ENCODE measurements around the gene ZNF543. TPM values are rescaled to one million over a fixed set of nuclear protein-coding genes. Genes with fewer than 3 reads are reported as not detected.

ZNF543 gene
- total and polyA plus RNA-seq, 2 of the 13 experiments (the other 11 are each of a cell fraction or from before 2014, with no cell fraction given): 2.1 to 8.9 TPM

- ChIA-PET POLR2A (no interaction called here), CTCF (ENCODE audit: low intra/inter-chr PET ratio, low total read pairs) (no interaction called here)
- BruUV-seq (replicated peaks): no TSS peak
- 93% methylated on average over 11 of the region's 11 CpGs for WGBS (ENCODE audit: low lambda C conversion rate)
- Histone ChIP-seq H3K9me3 (ENCODE audit: low read length) (no peaks in the 10 kb centered on the region), H4K20me1 (ENCODE audit: insufficient read depth, low read length) (peaks cover 22% of the 10 kb centered on the region), H3K9ac (ENCODE audit: insufficient read depth, low read depth, low read length) (no peak overlapping the region), H3K27ac (ENCODE audit: extremely low read length, insufficient read depth, low read length) (no peak overlapping the region), H3K4me3 (replicated peaks in 1 of 3; ENCODE audit: insufficient read depth in 1 of 3, low read depth in 2 of 3, low read length in 3 of 3) (no peak overlapping the region), H3K36me3 (replicated peaks in 1 of 2; ENCODE audit: control insufficient read depth in 1 of 2, insufficient read depth in 2 of 2, low read length in 2 of 2) (peaks cover 19 to 88% of the 10 kb centered on the region in 2 experiments), H3K4me2 (ENCODE audit: low read depth, low read length) (no peak overlapping the region), H3K79me2 (ENCODE audit: insufficient read depth, low read length) (peaks cover 60% of the 10 kb centered on the region), H3K27me3 (ENCODE audit: control insufficient read depth in 1 of 2, insufficient read depth in 2 of 2, low read length in 2 of 2) (no peaks in the 10 kb centered on the region), H2AFZ (ENCODE audit: low read length) (no peak overlapping the region), H3K4me1 (ENCODE audit: insufficient read depth, low read length) (no peaks in the 10 kb centered on the region)
- ATAC-seq: no peak
- in situ Hi-C loops (cut with HindIII; ENCODE audit: extremely low pct_ligation_motif_present, low pct_unique_long_range_greater_than_20kb): no loop called here
- intact Hi-C loops (cut with micrococcal nuclease; ENCODE audit: unreplicated experiment): no loop called here
- DNase-seq (ENCODE audit: low spot score): no peak
- no peak for FAIRE-seq
- TF ChIP-seq, protein P1, sequence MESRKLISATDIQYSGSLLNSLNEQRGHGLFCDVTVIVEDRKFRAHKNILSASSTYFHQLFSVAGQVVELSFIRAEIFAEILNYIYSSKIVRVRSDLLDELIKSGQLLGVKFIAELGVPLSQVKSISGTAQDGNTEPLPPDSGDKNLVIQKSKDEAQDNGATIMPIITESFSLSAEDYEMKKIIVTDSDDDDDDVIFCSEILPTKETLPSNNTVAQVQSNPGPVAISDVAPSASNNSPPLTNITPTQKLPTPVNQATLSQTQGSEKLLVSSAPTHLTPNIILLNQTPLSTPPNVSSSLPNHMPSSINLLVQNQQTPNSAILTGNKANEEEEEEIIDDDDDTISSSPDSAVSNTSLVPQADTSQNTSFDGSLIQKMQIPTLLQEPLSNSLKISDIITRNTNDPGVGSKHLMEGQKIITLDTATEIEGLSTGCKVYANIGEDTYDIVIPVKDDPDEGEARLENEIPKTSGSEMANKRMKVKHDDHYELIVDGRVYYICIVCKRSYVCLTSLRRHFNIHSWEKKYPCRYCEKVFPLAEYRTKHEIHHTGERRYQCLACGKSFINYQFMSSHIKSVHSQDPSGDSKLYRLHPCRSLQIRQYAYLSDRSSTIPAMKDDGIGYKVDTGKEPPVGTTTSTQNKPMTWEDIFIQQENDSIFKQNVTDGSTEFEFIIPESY (CRISPR knock-in tag; IDR thresholded peaks at IDR 0.05): peak; percentile 87
- TF ChIP-seq ZNF367 (CRISPR knock-in tag; IDR thresholded peaks at IDR 0.05; ENCODE audit: borderline replicate concordance): no peak
- 0 out of 2 replicates have a peak, but pooled peaks have one; percentile 19 for TF ChIP-seq RBFOX2 (IDR thresholded peaks at IDR 0.05; ENCODE audit: low read depth, low read length)
- TF ChIP-seq ZNF839 (CRISPR knock-in tag; IDR thresholded peaks at IDR 0.05; ENCODE audit: borderline replicate concordance): no peak
Measured at GRCh38 chr19:57290970-57291369, 29.3 kb upstream of the ZNF543 start.

DNA sequence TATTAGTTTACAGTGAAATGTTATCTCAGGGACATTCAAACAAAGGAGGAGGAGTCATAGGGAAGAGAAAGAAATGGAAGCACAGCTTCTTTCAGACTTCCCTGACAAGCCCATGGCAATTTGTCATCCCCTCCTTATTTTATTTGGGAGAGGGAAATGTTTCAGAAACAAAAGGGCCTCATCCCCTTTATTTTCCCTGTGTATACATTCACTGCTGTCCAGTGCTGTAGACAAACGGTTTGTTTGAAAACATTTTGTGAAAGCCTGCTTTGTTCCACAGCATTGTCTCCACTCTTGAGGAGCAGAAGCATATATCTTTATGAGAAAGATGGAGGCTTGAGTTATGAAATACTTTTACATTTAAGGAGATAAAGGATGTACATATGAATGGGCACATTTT is 27.7 kb upstream of the ZNF543 start:
- no TSS peak for BruUV-seq (replicated peaks)
- H3K9ac ChIP-seq (ENCODE audit: insufficient read depth, low read depth, low read length): no peak overlapping the region
- ChIA-PET CTCF (ENCODE audit: low intra/inter-chr PET ratio, low total read pairs) (no interaction called here), POLR2A (no interaction called here)
- in situ Hi-C loops (cut with HindIII; ENCODE audit: extremely low pct_ligation_motif_present, low pct_unique_long_range_greater_than_20kb): no loop called here
- no peak overlapping the region for H2AFZ ChIP-seq (ENCODE audit: low read length)
- WGBS (ENCODE audit: low lambda C conversion rate): 78% methylated on average over 1 of the region's 1 CpG
- ATAC-seq (no peak), FAIRE-seq (no peak), DNase-seq (ENCODE audit: low spot score) (no peak)
- no peaks in the 10 kb centered on the region for H3K27me3 ChIP-seq (ENCODE audit: control insufficient read depth in 1 of 2, insufficient read depth in 2 of 2, low read length in 2 of 2)
- no peaks in the 10 kb centered on the region for H3K9me3 ChIP-seq (ENCODE audit: low read length)
- H4K20me1 ChIP-seq (ENCODE audit: insufficient read depth, low read length): peaks cover 22% of the 10 kb centered on the region
- no peak overlapping the region for H3K4me2 ChIP-seq (ENCODE audit: low read depth, low read length)
- no peak overlapping the region for H3K27ac ChIP-seq (ENCODE audit: extremely low read length, insufficient read depth, low read length)
- no peaks in the 10 kb centered on the region for H3K4me1 ChIP-seq (ENCODE audit: insufficient read depth, low read length)
- no peak overlapping the region for H3K4me3 ChIP-seq (replicated peaks in 1 of 3; ENCODE audit: insufficient read depth in 1 of 3, low read depth in 2 of 3, low read length in 3 of 3)
- H3K36me3 ChIP-seq (replicated peaks in 1 of 2; ENCODE audit: control insufficient read depth in 1 of 2, insufficient read depth in 2 of 2, low read length in 2 of 2): peaks cover 18 to 79% of the 10 kb centered on the region in 2 experiments
- intact Hi-C loops (cut with micrococcal nuclease; ENCODE audit: unreplicated experiment): no loop called here
- peaks cover 52% of the 10 kb centered on the region for H3K79me2 ChIP-seq (ENCODE audit: insufficient read depth, low read length)
- TF ChIP-seq PAF1 (CRISPR knock-in tag; IDR thresholded peaks at IDR 0.05): no peak
- TF ChIP-seq KDM4B (CRISPR knock-in tag; IDR thresholded peaks at IDR 0.05): no peak
- TF ChIP-seq ZFYVE20 (CRISPR knock-in tag; IDR thresholded peaks at IDR 0.05; ENCODE audit: borderline replicate concordance, low read depth): no peak
- no peak for TF ChIP-seq MTF1 (CRISPR knock-in tag; IDR thresholded peaks at IDR 0.05)
- no peak for TF ChIP-seq ZNF205 (CRISPR knock-in tag; IDR thresholded peaks at IDR 0.05)
- TF ChIP-seq SKI (IDR thresholded peaks at IDR 0.05; ENCODE audit: partially characterized antibody): no peak
- TF ChIP-seq, protein P2, sequence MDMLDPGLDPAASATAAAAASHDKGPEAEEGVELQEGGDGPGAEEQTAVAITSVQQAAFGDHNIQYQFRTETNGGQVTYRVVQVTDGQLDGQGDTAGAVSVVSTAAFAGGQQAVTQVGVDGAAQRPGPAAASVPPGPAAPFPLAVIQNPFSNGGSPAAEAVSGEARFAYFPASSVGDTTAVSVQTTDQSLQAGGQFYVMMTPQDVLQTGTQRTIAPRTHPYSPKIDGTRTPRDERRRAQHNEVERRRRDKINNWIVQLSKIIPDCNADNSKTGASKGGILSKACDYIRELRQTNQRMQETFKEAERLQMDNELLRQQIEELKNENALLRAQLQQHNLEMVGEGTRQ (IDR thresholded peaks at IDR 0.05; ENCODE audit: low read depth, low read length): no peak
- TF ChIP-seq, protein P2 (CRISPR knock-in tag; IDR thresholded peaks at IDR 0.05; ENCODE audit: borderline replicate concordance): no peak
- no peak for TF ChIP-seq FOXP1 (IDR thresholded peaks at IDR 0.05)
- TF ChIP-seq FOXP1 (CRISPR knock-in tag; IDR thresholded peaks at IDR 0.05): no peak
- no peak for TF ChIP-seq RFX3 (CRISPR knock-in tag; IDR thresholded peaks at IDR 0.05)
- no peak for TF ChIP-seq ZBTB21 (CRISPR knock-in tag; IDR thresholded peaks at IDR 0.05)
- TF ChIP-seq YEATS4 (CRISPR knock-in tag; IDR thresholded peaks at IDR 0.05; ENCODE audit: borderline replicate concordance): no peak
- no peak for TF ChIP-seq HDAC2 (CRISPR knock-in tag; IDR thresholded peaks at IDR 0.05)
- no peak for TF ChIP-seq EED (CRISPR knock-in tag; IDR thresholded peaks at IDR 0.05)
